ENCODE measurements around the gene ADAMTS7. TPM values are rescaled to one million over a fixed set of nuclear protein-coding genes. Genes with fewer than 3 reads are reported as not detected.
"Not testable (repeated sequence)": the region's sequence is repeated elsewhere in the genome, so short reads cannot be mapped to it uniquely, and the experiment has no call there.

Gene ADAMTS7
- total RNA-seq, 1 donor, result 34.0 TPM

DNA sequence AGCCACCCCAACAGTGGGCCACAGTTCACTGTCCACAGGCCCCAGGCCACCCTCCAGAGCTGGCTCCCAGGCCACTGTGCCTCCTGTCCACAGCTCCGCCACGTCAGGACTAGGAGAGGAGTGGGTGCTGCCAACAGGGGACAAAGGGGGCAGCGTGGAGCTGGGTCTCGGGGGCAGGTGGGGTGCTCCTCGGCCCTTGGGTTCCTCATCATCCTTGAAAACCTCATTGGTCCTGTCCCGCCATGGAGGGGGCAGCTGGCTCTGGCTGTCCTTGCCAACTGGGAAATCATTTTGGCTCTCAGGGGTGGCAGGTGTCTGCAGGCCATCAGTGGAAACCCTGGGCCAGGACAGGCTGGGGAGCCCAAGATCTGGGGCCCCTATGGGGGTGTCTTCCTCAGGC is 45.2 kb downstream of the ADAMTS7 start:
- Histone ChIP-seq H3K4me2 (ENCODE audit: insufficient read depth, low read length) (no peak overlapping the region), H3K4me3 (ENCODE audit: insufficient read depth, low read length) (no peak overlapping the region), H3K79me2 (ENCODE audit: insufficient read depth, low read length) (no peaks in the 10 kb centered on the region), H3K4me1 (ENCODE audit: insufficient read depth, low read length) (no peaks in the 10 kb centered on the region), H3K9me3 (ENCODE audit: low read depth, low read length) (no peaks in the 10 kb centered on the region), H3K36me3 (ENCODE audit: insufficient read depth, low read length) (no peaks in the 10 kb centered on the region), H3K27me3 (ENCODE audit: insufficient read depth, low read length) (no peaks in the 10 kb centered on the region), H3K27ac (ENCODE audit: low read depth, low read length) (no peak overlapping the region), H4K20me1 (ENCODE audit: insufficient read depth, low read length) (no peaks in the 10 kb centered on the region), H2AFZ (ENCODE audit: low read length) (no peak overlapping the region)
- DNase-seq (ENCODE audit: insufficient read length, low spot score, missing footprints), result no peak
- TF ChIP-seq, protein P1, sequence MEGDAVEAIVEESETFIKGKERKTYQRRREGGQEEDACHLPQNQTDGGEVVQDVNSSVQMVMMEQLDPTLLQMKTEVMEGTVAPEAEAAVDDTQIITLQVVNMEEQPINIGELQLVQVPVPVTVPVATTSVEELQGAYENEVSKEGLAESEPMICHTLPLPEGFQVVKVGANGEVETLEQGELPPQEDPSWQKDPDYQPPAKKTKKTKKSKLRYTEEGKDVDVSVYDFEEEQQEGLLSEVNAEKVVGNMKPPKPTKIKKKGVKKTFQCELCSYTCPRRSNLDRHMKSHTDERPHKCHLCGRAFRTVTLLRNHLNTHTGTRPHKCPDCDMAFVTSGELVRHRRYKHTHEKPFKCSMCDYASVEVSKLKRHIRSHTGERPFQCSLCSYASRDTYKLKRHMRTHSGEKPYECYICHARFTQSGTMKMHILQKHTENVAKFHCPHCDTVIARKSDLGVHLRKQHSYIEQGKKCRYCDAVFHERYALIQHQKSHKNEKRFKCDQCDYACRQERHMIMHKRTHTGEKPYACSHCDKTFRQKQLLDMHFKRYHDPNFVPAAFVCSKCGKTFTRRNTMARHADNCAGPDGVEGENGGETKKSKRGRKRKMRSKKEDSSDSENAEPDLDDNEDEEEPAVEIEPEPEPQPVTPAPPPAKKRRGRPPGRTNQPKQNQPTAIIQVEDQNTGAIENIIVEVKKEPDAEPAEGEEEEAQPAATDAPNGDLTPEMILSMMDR (IDR thresholded peaks at IDR 0.05; ENCODE audit: extremely low read depth, low read depth, low read length), result no peak

DNA sequence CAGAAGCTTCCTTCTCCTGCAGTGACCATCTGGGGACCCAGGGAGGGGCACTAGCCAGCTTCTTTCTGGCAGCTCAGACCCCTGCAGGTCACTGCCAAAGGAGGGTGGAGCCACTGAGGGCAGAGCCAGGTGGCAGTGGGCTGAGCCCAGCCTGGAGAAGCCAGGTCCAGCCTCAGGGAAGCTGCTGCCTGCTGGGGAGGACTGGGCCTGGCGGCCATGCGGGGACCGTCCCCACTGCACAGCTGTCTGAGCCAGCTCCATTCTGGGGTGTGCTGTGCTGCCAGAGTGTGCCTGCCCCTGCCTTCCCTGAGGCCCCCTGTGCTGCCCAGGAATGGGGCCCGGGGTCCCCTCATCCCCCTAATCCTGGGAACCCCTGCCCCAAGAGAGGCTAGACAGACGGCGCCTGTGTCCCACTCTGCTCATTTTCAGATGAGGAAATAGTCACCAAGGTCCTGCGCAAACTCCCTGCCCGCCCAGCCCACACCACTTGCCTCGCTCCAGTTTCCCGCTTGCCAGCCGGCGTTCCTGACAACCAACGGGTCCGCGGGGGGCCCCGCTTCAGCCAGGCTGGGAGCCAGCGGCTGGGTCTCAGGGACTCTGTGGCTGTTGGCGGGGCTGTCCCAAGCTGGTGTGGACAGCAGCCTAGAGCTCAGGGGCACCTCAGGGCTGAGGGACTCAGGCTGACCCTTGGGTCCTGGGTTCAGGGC is 46.0 kb downstream of the ADAMTS7 start:
- H2AFZ ChIP-seq (ENCODE audit: low read length); H3K4me3 ChIP-seq (ENCODE audit: insufficient read depth, low read length); H3K9me3 ChIP-seq (ENCODE audit: low read depth, low read length); H3K36me3 ChIP-seq (ENCODE audit: insufficient read depth, low read length); H3K4me2 ChIP-seq (ENCODE audit: insufficient read depth, low read length); H3K27ac ChIP-seq (ENCODE audit: low read depth, low read length); H4K20me1 ChIP-seq (ENCODE audit: insufficient read depth, low read length); H3K4me1 ChIP-seq (ENCODE audit: insufficient read depth, low read length); H3K79me2 ChIP-seq (ENCODE audit: insufficient read depth, low read length); H3K27me3 ChIP-seq (ENCODE audit: insufficient read depth, low read length): not testable (repeated sequence)
- DNase-seq (ENCODE audit: insufficient read length, low spot score, missing footprints), result peak; percentile 45

DNA sequence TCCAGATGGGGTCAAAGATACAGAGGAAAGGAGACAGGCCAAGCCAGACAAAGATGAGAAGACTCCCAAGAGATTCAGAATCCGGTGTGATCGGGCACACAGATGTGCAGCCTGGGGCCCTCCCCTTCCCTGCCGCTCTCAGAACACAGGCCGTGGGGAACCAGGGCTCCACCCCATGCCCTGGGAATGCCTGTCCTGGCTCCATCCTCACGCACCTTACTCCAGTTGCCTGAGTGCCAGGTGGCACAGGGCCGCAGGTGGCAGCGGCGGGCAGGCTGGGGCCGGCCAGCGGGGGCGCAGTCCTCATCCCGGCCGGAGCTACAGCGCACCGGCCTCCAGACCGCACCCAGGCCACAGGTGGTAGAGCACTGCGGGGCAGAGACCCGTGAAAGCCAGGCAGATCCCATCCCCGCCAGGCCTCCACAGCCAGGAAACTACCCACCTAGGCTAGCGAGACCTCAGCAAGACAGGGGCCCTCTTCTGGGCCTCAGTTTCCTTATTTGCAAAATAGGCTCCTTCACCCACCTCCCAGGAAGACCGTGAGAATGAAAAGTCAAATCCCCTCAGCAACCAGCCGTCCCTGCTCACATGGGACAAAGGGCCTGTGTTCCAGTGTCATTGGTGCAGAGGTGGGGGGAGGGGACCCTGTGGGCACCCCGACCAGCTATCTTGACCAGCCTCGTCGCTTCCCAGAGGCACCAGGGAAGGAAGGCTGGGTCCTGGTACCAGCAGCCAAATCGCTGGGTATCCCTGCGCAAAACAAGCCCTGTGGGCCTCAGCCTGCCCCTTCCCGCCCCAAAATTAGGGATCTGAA is 46.7 kb downstream of the ADAMTS7 start:
- H3K9me3 ChIP-seq (ENCODE audit: low read depth, low read length); H3K27me3 ChIP-seq (ENCODE audit: insufficient read depth, low read length); H3K27ac ChIP-seq (ENCODE audit: low read depth, low read length); H3K79me2 ChIP-seq (ENCODE audit: insufficient read depth, low read length); H3K4me3 ChIP-seq (ENCODE audit: insufficient read depth, low read length); H3K4me2 ChIP-seq (ENCODE audit: insufficient read depth, low read length); H2AFZ ChIP-seq (ENCODE audit: low read length); H3K36me3 ChIP-seq (ENCODE audit: insufficient read depth, low read length); H3K4me1 ChIP-seq (ENCODE audit: insufficient read depth, low read length); H4K20me1 ChIP-seq (ENCODE audit: insufficient read depth, low read length): not testable (repeated sequence)
- DNase-seq (ENCODE audit: insufficient read length, low spot score, missing footprints), result peak; percentile 53

DNA sequence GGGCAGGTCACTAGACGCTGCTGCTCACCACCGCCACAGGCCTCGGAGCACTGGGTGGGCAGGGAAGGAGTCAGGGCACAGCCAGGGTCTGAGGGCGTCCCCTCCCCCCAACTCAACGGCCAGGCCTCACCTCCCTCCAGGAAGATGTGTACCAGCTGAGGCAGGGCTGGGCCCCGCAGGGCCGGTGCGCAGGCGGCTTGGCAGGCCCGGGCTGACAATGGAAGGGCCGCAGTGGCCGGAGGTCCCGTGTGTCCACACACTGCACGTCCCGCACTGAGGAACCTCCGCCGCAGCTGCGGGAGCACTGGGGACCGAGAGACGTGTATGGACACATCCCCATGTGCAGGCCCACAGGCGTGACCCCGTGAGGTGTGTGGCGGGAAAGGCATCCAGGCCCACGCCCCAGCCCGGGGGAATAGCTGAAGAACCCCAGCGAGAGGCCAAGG is 47.4 kb downstream of the ADAMTS7 start:
- TF ChIP-seq, protein P1 (IDR thresholded peaks at IDR 0.05; ENCODE audit: extremely low read depth, low read depth, low read length), result no peak
- Histone ChIP-seq H3K27me3 (ENCODE audit: insufficient read depth, low read length) (no peaks in the 10 kb centered on the region), H3K4me2 (ENCODE audit: insufficient read depth, low read length) (no peak overlapping the region), H3K9me3 (ENCODE audit: low read depth, low read length) (no peaks in the 10 kb centered on the region), H3K36me3 (ENCODE audit: insufficient read depth, low read length) (no peaks in the 10 kb centered on the region), H3K79me2 (ENCODE audit: insufficient read depth, low read length) (no peaks in the 10 kb centered on the region), H4K20me1 (ENCODE audit: insufficient read depth, low read length) (no peaks in the 10 kb centered on the region), H3K4me1 (ENCODE audit: insufficient read depth, low read length) (peaks cover 7% of the 10 kb centered on the region), H3K4me3 (ENCODE audit: insufficient read depth, low read length) (no peak overlapping the region), H2AFZ (ENCODE audit: low read length) (no peak overlapping the region), H3K27ac (ENCODE audit: low read depth, low read length) (no peak overlapping the region)
- no peak for DNase-seq (ENCODE audit: insufficient read length, low spot score, missing footprints)

All from osteoblast (primary cell).